GM12891 (cell line): Measurements from ENCODE around the gene PITPNC1.

Experiments used
- POLR2A ChIP-seq: IDR thresholded peaks from 2 replicates; pipeline ENCODE4 v1.6.1; 2011; ENCODE audit warnings: low read depth, low read length, control low read depth
- POLR2AphosphoS5 ChIP-seq: IDR thresholded peaks from 2 replicates; pipeline ENCODE4 v1.6.1; 2011; ENCODE audit warnings: low read depth, low read length, control low read depth
- TAF1 ChIP-seq: IDR thresholded peaks from 2 replicates; pipeline ENCODE4 v1.6.1; 2011; ENCODE audit warnings: low read depth, low read length, control low read depth

GRCh38 chr17:67663457-67663856, 286.4 kb downstream of the PITPNC1 start:
- TF ChIP-seq TAF1: no peak
- no peak for TF ChIP-seq POLR2AphosphoS5
- TF ChIP-seq POLR2A: no peak
